Transverse colon (tissue), 4 donors: ENCODE results near the gene GJD3. TPM values are rescaled to one million over a fixed set of nuclear protein-coding genes. Genes with fewer than 3 reads are reported as not detected.
A peak's percentile ranks its signal among the peaks of the same experiment; 100 is the strongest.

Experiments
- DNase-seq: peaks from one replicate; pipeline ENCODE4 v3.0.0-alpha.2; 2019
- H3K27ac ChIP-seq, 4 donors: fragments of 200-600 bp; sonication (generic); 2 replicates each; pipeline ENCODE4 v1.5.1; 2016 to 2018; ENCODE audit warnings: inconsistent platforms in 4 of 4
- H3K27me3 ChIP-seq: fragments of 200-600 bp; sonication (generic); 2 replicates; pipeline ENCODE4 v1.5.1; 2017; ENCODE audit warnings: inconsistent platforms
- H3K36me3 ChIP-seq, 4 donors: fragments of 200-600 bp; sonication (generic); 2 replicates each; pipeline ENCODE4 v1.5.1; 2017 to 2019; ENCODE audit warnings: inconsistent platforms in 4 of 4
- H3K4me1 ChIP-seq, 4 donors: fragments of 200-600 bp; sonication (generic); 2 replicates each; pipeline ENCODE4 v1.5.1; 2017 to 2020; ENCODE audit warnings: inconsistent platforms in 4 of 4
- H3K4me3 ChIP-seq, 4 donors: fragments of 200-600 bp; sonication (generic); 1 replicate in 1 of 4; 2 replicates in 3 of 4; pipeline versions ENCODE4 v1.5.1 to v1.6.1; 2017 to 2019; ENCODE audit warnings: inconsistent platforms in 4 of 4
- H3K9me3 ChIP-seq, 2 donors: fragments of 200-600 bp; sonication (generic); 2 replicates each; pipeline ENCODE4 v1.5.1; 2017 to 2019; ENCODE audit warnings: inconsistent platforms in 2 of 2
- EP300 ChIP-seq: sonication (generic); formaldehyde crosslinking; IDR thresholded peaks from one replicate; pipeline ENCODE4 v1.6.1; 2017; ENCODE audit warnings: antibody characterized with exemption, low read depth
- POLR2A ChIP-seq: fragments of 450-650 bp; IDR thresholded peaks from one replicate; pipeline ENCODE4 v1.6.1; 2016; ENCODE audit warnings: antibody characterized with exemption, mild to moderate bottlenecking, moderate library complexity
- POLR2AphosphoS5 ChIP-seq, 3 donors: sonication (generic); formaldehyde crosslinking; IDR thresholded peaks; one replicate each; pipeline ENCODE4 v1.6.1; 2016; ENCODE audit warnings: antibody characterized with exemption in 3 of 3
- WGBS, 2 donors: methylation state at CpG; one replicate each; pipeline ENCODE4 v1.1.5; 2018; ENCODE audit warnings: low coverage in 1 of 2; 5-methylcytosine and 5-hydroxymethylcytosine counted together
- in situ Hi-C, 4 donors: fragments of 200-750 bp; cut with MboI; loops; one replicate each; pipeline versions ENCODE4 v1.15.0 to v1.15.1; 2017; ENCODE audit warnings: low sequenced_read_pairs in 3 of 4, low pct_ligation_motif_present in 1 of 4, low pct_unique_long_range_greater_than_20kb in 1 of 4
- intact Hi-C: fragments of 100-400 bp; cut with DNase I; formaldehyde crosslinking; loops from one replicate; pipeline ENCODE4 v1.15.1; 2023; ENCODE audit warnings: low total_unique reads
- total RNA-seq, 4 donors: library from RNA; depleted of rRNA; stranded (reverse); fragments of >200 nt; gene quantifications; one replicate each; pipeline ENCODE4 v1.1.0, GENCODE V29; 2016
- TF ChIP-seq, protein P1 (sequence below), 5 experiments: fragments of 200-600 bp in 3 of 5; fragments of 450-650 bp in 2 of 5; sonication (generic) in 3 of 5; IDR thresholded peaks; 1 replicate in 2 of 5; 2 replicates in 3 of 5; pipeline ENCODE4 v1.5.1; 2016 to 2017; ENCODE audit warnings: antibody characterized with exemption in 5 of 5, inconsistent platforms in 3 of 5, mild to moderate bottlenecking in 2 of 5, moderate library complexity in 1 of 5

GJD3 gene
- total RNA-seq, 4 donors from 2014 or later = not detected

- H3K27me3 ChIP-seq = no peaks in the 10 kb centered on the region
- H3K36me3 ChIP-seq = no peaks in the 10 kb centered on the region
- TF ChIP-seq EP300 (no peak), POLR2AphosphoS5 (IDR thresholded peaks at IDR 0.05) (no peak)
- peaks cover 82 to 100% (median 97%) of the 10 kb centered on the region in 4 donors for H3K4me1 ChIP-seq
- intact Hi-C loops = no loop called here
- 39 to 61% methylated on average over 4 to 8 of the region's 10 CpGs for WGBS, 2 donors
- peak overlapping the region in 2 of 4 donors; percentile 28 to 35 for H3K4me3 ChIP-seq
- H3K27ac ChIP-seq = peak overlapping the region; percentile 91 to 96 (median 92)
- H3K9me3 ChIP-seq = no peaks in the 10 kb centered on the region
- in situ Hi-C loops = no loop called here
- DNase-seq = peak; percentile 36
These were observed 40.9 kb downstream of the GJD3 start for GRCh38 chr17:40323391-40324381.

GRCh38 chr17:40322358-40323315 lies 41.9 kb downstream of the GJD3 start:
- H3K27me3 ChIP-seq = no peaks in the 10 kb centered on the region
- intact Hi-C loops (no loop called here), in situ Hi-C loops (no loop called here)
- H3K4me1 ChIP-seq = peaks cover 78 to 94% (median 92%) of the 10 kb centered on the region in 4 donors
- peak overlapping the region; percentile 91 to 96 (median 92) for H3K27ac ChIP-seq
- H3K9me3 ChIP-seq = no peaks in the 10 kb centered on the region
- DNase-seq = peak; percentile 83
- WGBS, 2 donors = 27% methylated on average over 19 of the region's 19 CpGs; no CpG with 5 or more reads in 1 of the 2 donors
- peak overlapping the region in 3 of 4 donors; percentile 7 to 35 (median 28) for H3K4me3 ChIP-seq
- TF ChIP-seq POLR2AphosphoS5 (IDR thresholded peaks at IDR 0.05) = peak; percentile 5 to 48 (median 28)
- peak; percentile 57 for TF ChIP-seq POLR2A
- TF ChIP-seq, protein P1, sequence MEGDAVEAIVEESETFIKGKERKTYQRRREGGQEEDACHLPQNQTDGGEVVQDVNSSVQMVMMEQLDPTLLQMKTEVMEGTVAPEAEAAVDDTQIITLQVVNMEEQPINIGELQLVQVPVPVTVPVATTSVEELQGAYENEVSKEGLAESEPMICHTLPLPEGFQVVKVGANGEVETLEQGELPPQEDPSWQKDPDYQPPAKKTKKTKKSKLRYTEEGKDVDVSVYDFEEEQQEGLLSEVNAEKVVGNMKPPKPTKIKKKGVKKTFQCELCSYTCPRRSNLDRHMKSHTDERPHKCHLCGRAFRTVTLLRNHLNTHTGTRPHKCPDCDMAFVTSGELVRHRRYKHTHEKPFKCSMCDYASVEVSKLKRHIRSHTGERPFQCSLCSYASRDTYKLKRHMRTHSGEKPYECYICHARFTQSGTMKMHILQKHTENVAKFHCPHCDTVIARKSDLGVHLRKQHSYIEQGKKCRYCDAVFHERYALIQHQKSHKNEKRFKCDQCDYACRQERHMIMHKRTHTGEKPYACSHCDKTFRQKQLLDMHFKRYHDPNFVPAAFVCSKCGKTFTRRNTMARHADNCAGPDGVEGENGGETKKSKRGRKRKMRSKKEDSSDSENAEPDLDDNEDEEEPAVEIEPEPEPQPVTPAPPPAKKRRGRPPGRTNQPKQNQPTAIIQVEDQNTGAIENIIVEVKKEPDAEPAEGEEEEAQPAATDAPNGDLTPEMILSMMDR (IDR thresholded peaks at IDR 0.05) = no peak
- peak; percentile 48 for TF ChIP-seq EP300
- no peaks in the 10 kb centered on the region for H3K36me3 ChIP-seq

- H3K9me3 ChIP-seq = no peaks in the 10 kb centered on the region
- peak overlapping the region; percentile 91 to 96 (median 92) for H3K27ac ChIP-seq
- TF ChIP-seq POLR2A = no peak
- TF ChIP-seq POLR2AphosphoS5 (IDR thresholded peaks at IDR 0.05) = no peak
- no peak for TF ChIP-seq EP300
- TF ChIP-seq, protein P1 (IDR thresholded peaks at IDR 0.05) = no peak
- 30 to 36% methylated on average over 4 of the region's 4 CpGs for WGBS, 2 donors
- DNase-seq = peak; percentile 61
- in situ Hi-C loops (no loop called here), intact Hi-C loops (no loop called here)
- no peaks in the 10 kb centered on the region for H3K27me3 ChIP-seq
- H3K4me1 ChIP-seq = peaks cover 76 to 94% (median 92%) of the 10 kb centered on the region in 4 donors
- H3K36me3 ChIP-seq = no peaks in the 10 kb centered on the region
- peak overlapping the region in 3 of 4 donors; percentile 7 to 35 (median 28) for H3K4me3 ChIP-seq
These were observed 42.6 kb downstream of the GJD3 start for GRCh38 chr17:40321961-40322357.

GRCh38 chr17:40321524-40321929 lies 43.0 kb downstream of the GJD3 start:
- 58% methylated on average over 4 of the region's 4 CpGs; no CpG with 5 or more reads in 1 of the 2 donors for WGBS, 2 donors
- TF ChIP-seq, protein P1 (IDR thresholded peaks at IDR 0.05) = no peak
- TF ChIP-seq EP300 (no peak), POLR2A (no peak), POLR2AphosphoS5 (IDR thresholded peaks at IDR 0.05) (no peak)
- Histone ChIP-seq H3K4me3 (peak overlapping the region in 2 of 4 donors; percentile 28 to 35), H3K9me3 (no peaks in the 10 kb centered on the region), H3K4me1 (peaks cover 76 to 94% (median 92%) of the 10 kb centered on the region in 4 donors), H3K27ac (peak overlapping the region; percentile 91 to 96 (median 92)), H3K36me3 (no peaks in the 10 kb centered on the region), H3K27me3 (no peaks in the 10 kb centered on the region)
- in situ Hi-C loops (no loop called here), intact Hi-C loops (no loop called here)
- no peak for DNase-seq
